ENCODE measurements around the gene MLIP. TPM values are rescaled to one million over a fixed set of nuclear protein-coding genes. Genes with fewer than 3 reads are reported as not detected.

MLIP gene
- total and polyA plus RNA-seq, 2 donors = 0.98 to 4.4 TPM

GRCh38 chr6:54103497-54103896, 7.7 kb upstream of the MLIP start:
- H3K4me1 ChIP-seq (ENCODE audit: insufficient read depth) = no peaks in the 10 kb centered on the region
- no peaks in the 10 kb centered on the region for H3K36me3 ChIP-seq (ENCODE audit: insufficient read depth)
- WGBS = 86% methylated on average over 3 of the region's 3 CpGs
- H3K27ac ChIP-seq (ENCODE audit: low read depth) = no peak overlapping the region
- H3K4me3 ChIP-seq (ENCODE audit: low read depth, low read length) = no peak overlapping the region
- no peak for DNase-seq (ENCODE audit: extremely low spot score)

GRCh38 chr6:54106727-54107126, 4.5 kb upstream of the MLIP start:
- no peak for DNase-seq (ENCODE audit: extremely low spot score)
- Histone ChIP-seq H3K4me3 (ENCODE audit: low read depth, low read length) (no peak overlapping the region), H3K27ac (ENCODE audit: low read depth) (no peak overlapping the region), H3K4me1 (ENCODE audit: insufficient read depth) (no peaks in the 10 kb centered on the region), H3K36me3 (ENCODE audit: insufficient read depth) (no peaks in the 10 kb centered on the region)

GRCh38 chr6:54107470-54108090, 3.7 kb upstream of the MLIP start:
- H3K27ac ChIP-seq (ENCODE audit: low read depth) = no peak overlapping the region
- no peaks in the 10 kb centered on the region for H3K4me1 ChIP-seq (ENCODE audit: insufficient read depth)
- H3K4me3 ChIP-seq (ENCODE audit: low read depth, low read length) = no peak overlapping the region
- no peak for DNase-seq (ENCODE audit: extremely low spot score)
- H3K36me3 ChIP-seq (ENCODE audit: insufficient read depth) = no peaks in the 10 kb centered on the region
- WGBS = 64% methylated on average over 8 of the region's 8 CpGs

GRCh38 chr6:54108271-54108670, 3.0 kb upstream of the MLIP start:
- no peaks in the 10 kb centered on the region for H3K36me3 ChIP-seq (ENCODE audit: insufficient read depth)
- H3K27ac ChIP-seq (ENCODE audit: low read depth) = no peak overlapping the region
- no peaks in the 10 kb centered on the region for H3K4me1 ChIP-seq (ENCODE audit: insufficient read depth)
- no peak overlapping the region for H3K4me3 ChIP-seq (ENCODE audit: low read depth, low read length)
- DNase-seq (ENCODE audit: extremely low spot score) = no peak

- WGBS = 89% methylated on average over 3 of the region's 3 CpGs
- no peaks in the 10 kb centered on the region for H3K4me1 ChIP-seq (ENCODE audit: insufficient read depth)
- H3K36me3 ChIP-seq (ENCODE audit: insufficient read depth) = no peaks in the 10 kb centered on the region
- no peak overlapping the region for H3K27ac ChIP-seq (ENCODE audit: low read depth)
- no peak for DNase-seq (ENCODE audit: extremely low spot score)
- H3K4me3 ChIP-seq (ENCODE audit: low read depth, low read length) = no peak overlapping the region
These were observed 1.7 kb upstream of the MLIP start for GRCh38 chr6:54109586-54109985.

- Histone ChIP-seq H3K4me3 (ENCODE audit: low read depth, low read length) (no peak overlapping the region), H3K36me3 (ENCODE audit: insufficient read depth) (no peaks in the 10 kb centered on the region), H3K27ac (ENCODE audit: low read depth) (no peak overlapping the region), H3K4me1 (ENCODE audit: insufficient read depth) (no peaks in the 10 kb centered on the region)
- WGBS = 67% methylated on average over 1 of the region's 1 CpG
- no peak for DNase-seq (ENCODE audit: extremely low spot score)
These were observed 958 bp downstream of the MLIP start for GRCh38 chr6:54112151-54112650.

- Histone ChIP-seq H3K27ac (ENCODE audit: low read depth) (no peak overlapping the region), H3K4me1 (ENCODE audit: insufficient read depth) (no peaks in the 10 kb centered on the region), H3K36me3 (ENCODE audit: insufficient read depth) (no peaks in the 10 kb centered on the region), H3K4me3 (ENCODE audit: low read depth, low read length) (no peak overlapping the region)
- no peak for DNase-seq (ENCODE audit: extremely low spot score)
- WGBS = 96% methylated on average over 1 of the region's 1 CpG
These were observed 3.7 kb downstream of the MLIP start for GRCh38 chr6:54114991-54115390.

- DNase-seq (ENCODE audit: extremely low spot score) = no peak
- H3K4me3 ChIP-seq (ENCODE audit: low read depth, low read length) = no peak overlapping the region
- H3K36me3 ChIP-seq (ENCODE audit: insufficient read depth) = no peaks in the 10 kb centered on the region
- H3K27ac ChIP-seq (ENCODE audit: low read depth) = no peak overlapping the region
- WGBS = 84% methylated on average over 1 of the region's 1 CpG
- no peaks in the 10 kb centered on the region for H3K4me1 ChIP-seq (ENCODE audit: insufficient read depth)
These were observed 4.7 kb downstream of the MLIP start for GRCh38 chr6:54115966-54116365.

GRCh38 chr6:54118117-54118516, 6.9 kb downstream of the MLIP start:
- no peaks in the 10 kb centered on the region for H3K36me3 ChIP-seq (ENCODE audit: insufficient read depth)
- H3K4me1 ChIP-seq (ENCODE audit: insufficient read depth) = no peaks in the 10 kb centered on the region
- H3K27ac ChIP-seq (ENCODE audit: low read depth) = no peak overlapping the region
- no peak for DNase-seq (ENCODE audit: extremely low spot score)
- WGBS = 99% methylated on average over 2 of the region's 2 CpGs
- H3K4me3 ChIP-seq (ENCODE audit: low read depth, low read length) = no peak overlapping the region

- Histone ChIP-seq H3K4me3 (ENCODE audit: low read depth, low read length) (no peak overlapping the region), H3K36me3 (ENCODE audit: insufficient read depth) (no peaks in the 10 kb centered on the region), H3K27ac (ENCODE audit: low read depth) (no peak overlapping the region), H3K4me1 (ENCODE audit: insufficient read depth) (no peaks in the 10 kb centered on the region)
- no peak for DNase-seq (ENCODE audit: extremely low spot score)
- WGBS = 91% methylated on average over 5 of the region's 5 CpGs
These were observed 14.2 kb downstream of the MLIP start for GRCh38 chr6:54125493-54125892.

- Histone ChIP-seq H3K27ac (ENCODE audit: low read depth) (no peak overlapping the region), H3K4me1 (ENCODE audit: insufficient read depth) (no peaks in the 10 kb centered on the region), H3K4me3 (ENCODE audit: low read depth, low read length) (no peak overlapping the region), H3K36me3 (ENCODE audit: insufficient read depth) (no peaks in the 10 kb centered on the region)
- WGBS = 91% methylated on average over 3 of the region's 3 CpGs
- no peak for DNase-seq (ENCODE audit: extremely low spot score)
These were observed 18.9 kb downstream of the MLIP start for GRCh38 chr6:54130179-54130578.

GRCh38 chr6:54132587-54132986, 21.3 kb downstream of the MLIP start:
- Histone ChIP-seq H3K27ac (ENCODE audit: low read depth) (no peak overlapping the region), H3K36me3 (ENCODE audit: insufficient read depth) (no peaks in the 10 kb centered on the region), H3K4me3 (ENCODE audit: low read depth, low read length) (no peak overlapping the region), H3K4me1 (ENCODE audit: insufficient read depth) (no peaks in the 10 kb centered on the region)
- WGBS = 92% methylated on average over 2 of the region's 2 CpGs
- no peak for DNase-seq (ENCODE audit: extremely low spot score)

- no peaks in the 10 kb centered on the region for H3K4me1 ChIP-seq (ENCODE audit: insufficient read depth)
- no peak overlapping the region for H3K4me3 ChIP-seq (ENCODE audit: low read depth, low read length)
- DNase-seq (ENCODE audit: extremely low spot score) = no peak
- H3K36me3 ChIP-seq (ENCODE audit: insufficient read depth) = no peaks in the 10 kb centered on the region
- no peak overlapping the region for H3K27ac ChIP-seq (ENCODE audit: low read depth)
- 95% methylated on average over 3 of the region's 3 CpGs for WGBS
These were observed 21.9 kb downstream of the MLIP start for GRCh38 chr6:54133186-54133585.

- WGBS = 56% methylated on average over 2 of the region's 2 CpGs
- H3K4me1 ChIP-seq (ENCODE audit: insufficient read depth) = no peaks in the 10 kb centered on the region
- no peaks in the 10 kb centered on the region for H3K36me3 ChIP-seq (ENCODE audit: insufficient read depth)
- H3K27ac ChIP-seq (ENCODE audit: low read depth) = no peak overlapping the region
- H3K4me3 ChIP-seq (ENCODE audit: low read depth, low read length) = no peak overlapping the region
- DNase-seq (ENCODE audit: extremely low spot score) = no peak
These were observed 23.7 kb downstream of the MLIP start for GRCh38 chr6:54134935-54135334.
